WTC11 (cell line): Measurements from ENCODE around the gene ANKRD11. TPM values are rescaled to one million over a fixed set of nuclear protein-coding genes. Genes with fewer than 3 reads are reported as not detected.
A peak's percentile ranks its signal among the peaks of the same experiment; 100 is the strongest.

Experiments
- ATAC-seq: fragments of 200-7000 bp; cut with Tn5 transposase; 2 replicates; pipeline ENCODE4 v1.10.0; 2021; ENCODE audit warnings: mild to moderate bottlenecking, moderate library complexity
- CTCF ChIA-PET: fragments of 300-600 bp; sonication (Branson Sonifier 250); formaldehyde crosslinking; loops from one replicate; lab custom pipeline; 2021; ENCODE audit warnings: antibody characterized with exemption; lab: Charles Lee
- POLR2A ChIA-PET: fragments of 350-600 bp; sonication (Branson Sonifier 250); formaldehyde crosslinking; loops from one replicate; lab custom pipeline; 2021; ENCODE audit warnings: antibody characterized with exemption; lab: Charles Lee
- DNase-seq: peaks from one replicate; pipeline ENCODE4 v3.0.0; 2021; ENCODE audit warnings: low spot score
- H3K27ac Mint-ChIP-seq: 2 replicates; pipeline ENCODE4 v1.8.0; 2021; ENCODE audit warnings: mixed read lengths
- H3K27me3 Mint-ChIP-seq: 2 replicates; pipeline ENCODE4 v1.8.0; 2021; ENCODE audit warnings: low read depth, mild to moderate bottlenecking, moderate library complexity, mixed read lengths
- H3K36me3 Mint-ChIP-seq: 2 replicates; pipeline ENCODE4 v1.8.0; 2021; ENCODE audit warnings: mixed read lengths
- H3K4me1 Mint-ChIP-seq: 2 replicates; pipeline ENCODE4 v1.8.0; 2022; ENCODE audit warnings: mixed read lengths
- H3K4me3 Mint-ChIP-seq: 2 replicates; pipeline ENCODE4 v1.8.0; 2021; ENCODE audit warnings: mild to moderate bottlenecking, moderate library complexity, mixed read lengths
- H3K9me3 Mint-ChIP-seq: 2 replicates; pipeline ENCODE4 v1.8.0; 2021; ENCODE audit warnings: mixed read lengths
- ESRRA ChIP-seq: sonication (generic); formaldehyde crosslinking; IDR thresholded peaks from 2 replicates; pipeline ENCODE4 v1.8.1; 2022; ENCODE audit warnings: mild to moderate bottlenecking, missing genetic modification reagents, borderline replicate concordance
- MYBL2 ChIP-seq: sonication (generic); formaldehyde crosslinking; IDR thresholded peaks from 2 replicates; pipeline ENCODE4 v1.8.1; 2023; ENCODE audit warnings: mild to moderate bottlenecking, moderate library complexity, missing genetic modification reagents
- RELA ChIP-seq: sonication (generic); formaldehyde crosslinking; IDR thresholded peaks from 2 replicates; pipeline ENCODE4 v1.8.1; 2022; ENCODE audit warnings: missing genetic modification reagents, mild to moderate bottlenecking, borderline replicate concordance
- RORB ChIP-seq: fragments of 250-450 bp; sonication (Bioruptor Pico); IDR thresholded peaks from 2 replicates; pipeline ENCODE4 v1.9.0; 2021; ENCODE audit warnings: mild to moderate bottlenecking
- SMAD3 ChIP-seq: sonication (generic); formaldehyde crosslinking; IDR thresholded peaks from 2 replicates; pipeline ENCODE4 v1.8.0; 2022; ENCODE audit warnings: missing genetic modification reagents, mild to moderate bottlenecking, borderline replicate concordance
- SP1 ChIP-seq: sonication (generic); formaldehyde crosslinking; conservative IDR thresholded peaks from 2 replicates; pipeline ENCODE4 v1.8.1; 2022; ENCODE audit warnings: missing genetic modification reagents
- ZNF232 ChIP-seq: sonication (generic); formaldehyde crosslinking; IDR thresholded peaks from 2 replicates; pipeline ENCODE4 v1.8.0; 2022; ENCODE audit warnings: mild to moderate bottlenecking, missing genetic modification reagents
- ZNF317 ChIP-seq: sonication (generic); formaldehyde crosslinking; IDR thresholded peaks from 2 replicates; pipeline ENCODE4 v1.8.1; 2023; ENCODE audit warnings: low read depth, mild to moderate bottlenecking, moderate library complexity, missing genetic modification reagents, borderline replicate concordance
- ZNF396 ChIP-seq: fragments of 250-450 bp; sonication (Bioruptor Pico); IDR thresholded peaks from 2 replicates; pipeline ENCODE4 v1.8.0; 2021; ENCODE audit warnings: mild to moderate bottlenecking, moderate library complexity, borderline replicate concordance
- ZNF416 ChIP-seq: fragments of 250-450 bp; sonication (Bioruptor Pico); IDR thresholded peaks from 2 replicates; pipeline ENCODE4 v1.9.0; 2021; ENCODE audit warnings: mild to moderate bottlenecking, inconsistent platforms
- ZNF423 ChIP-seq: fragments of 250-450 bp; sonication (Bioruptor Pico); IDR thresholded peaks from 2 replicates; pipeline ENCODE4 v2.1.2; 2022; ENCODE audit warnings: mild to moderate bottlenecking, moderate library complexity
- total RNA-seq: library from RNA; stranded (reverse); gene quantifications from 3 replicates; pipeline ENCODE4 v1.2.3, GENCODE V29; 2021
- TF ChIP-seq, protein P1 (sequence below): fragments of 250-450 bp; sonication (Bioruptor Pico); IDR thresholded peaks from 2 replicates; pipeline ENCODE4 v1.9.0; 2021; ENCODE audit warnings: mild to moderate bottlenecking
- TF ChIP-seq, protein P2 (sequence below): fragments of 250-450 bp; sonication (Bioruptor Pico); conservative IDR thresholded peaks from 2 replicates; pipeline ENCODE4 v1.9.0; 2021; ENCODE audit warnings: mild to moderate bottlenecking
- TF ChIP-seq, protein P3 (sequence below): sonication (generic); formaldehyde crosslinking; IDR thresholded peaks from 2 replicates; pipeline ENCODE4 v1.8.1; 2022; ENCODE audit warnings: low read depth, missing genetic modification reagents, borderline replicate concordance
- TF ChIP-seq, protein P4 (sequence below): sonication (generic); formaldehyde crosslinking; conservative IDR thresholded peaks from 2 replicates; pipeline ENCODE4 v1.8.1; 2022; ENCODE audit warnings: mild to moderate bottlenecking, missing genetic modification reagents
- TF ChIP-seq, protein P5 (sequence below): sonication (generic); formaldehyde crosslinking; IDR thresholded peaks from 2 replicates; pipeline ENCODE4 v1.8.0; 2022; ENCODE audit warnings: mild to moderate bottlenecking, missing genetic modification reagents
- TF ChIP-seq, protein P6 (sequence below): sonication (generic); formaldehyde crosslinking; IDR thresholded peaks from 2 replicates; pipeline ENCODE4 v1.8.0; 2022; ENCODE audit warnings: mild to moderate bottlenecking, missing genetic modification reagents
- TF ChIP-seq, protein P7 (sequence below): fragments of 250-450 bp; sonication (Bioruptor Pico); IDR thresholded peaks from 2 replicates; pipeline ENCODE4 v1.9.0; 2021; ENCODE audit warnings: mild to moderate bottlenecking

ANKRD11 gene
- total RNA-seq, 1 experiment from 2014 or later, result 184 TPM

DNA sequence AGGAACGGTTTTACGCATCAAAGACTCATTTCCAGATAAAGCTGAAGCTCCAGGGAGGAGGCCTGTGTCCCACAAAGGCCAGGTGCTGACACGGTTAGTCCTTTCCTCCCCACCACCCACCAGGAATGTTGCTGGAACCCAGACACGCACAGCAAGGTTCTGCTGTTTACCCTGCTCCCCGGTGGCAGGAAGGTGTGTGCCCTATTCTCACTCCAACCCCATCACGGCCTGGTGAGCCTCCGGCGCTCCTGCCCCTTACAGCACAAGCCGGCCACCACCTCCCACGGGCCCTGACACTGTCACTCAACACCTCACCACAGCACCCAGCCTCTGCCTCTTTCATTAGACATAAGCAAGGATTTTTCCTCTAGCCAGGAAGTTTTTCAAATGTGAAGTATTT, 47.8 kb downstream of the ANKRD11 start:
- ATAC-seq, result peak; percentile 43
- Mint-ChIP-seq H3K27ac (peak overlapping the region; percentile 73), H3K36me3 (no peaks in the 10 kb centered on the region), H3K4me3 (no peak overlapping the region), H3K27me3 (no peaks in the 10 kb centered on the region), H3K4me1 (peaks cover 81% of the 10 kb centered on the region), H3K9me3 (no peaks in the 10 kb centered on the region)
- ChIA-PET POLR2A (no interaction called here), CTCF (interaction anchor here (0.5 to 2.0 kb wide), 3 partner anchors 17 to 149 kb away, joined by 3 to 6 read pairs (median 3); no protein-coding TSS in a partner anchor)
- TF ChIP-seq, protein P1, sequence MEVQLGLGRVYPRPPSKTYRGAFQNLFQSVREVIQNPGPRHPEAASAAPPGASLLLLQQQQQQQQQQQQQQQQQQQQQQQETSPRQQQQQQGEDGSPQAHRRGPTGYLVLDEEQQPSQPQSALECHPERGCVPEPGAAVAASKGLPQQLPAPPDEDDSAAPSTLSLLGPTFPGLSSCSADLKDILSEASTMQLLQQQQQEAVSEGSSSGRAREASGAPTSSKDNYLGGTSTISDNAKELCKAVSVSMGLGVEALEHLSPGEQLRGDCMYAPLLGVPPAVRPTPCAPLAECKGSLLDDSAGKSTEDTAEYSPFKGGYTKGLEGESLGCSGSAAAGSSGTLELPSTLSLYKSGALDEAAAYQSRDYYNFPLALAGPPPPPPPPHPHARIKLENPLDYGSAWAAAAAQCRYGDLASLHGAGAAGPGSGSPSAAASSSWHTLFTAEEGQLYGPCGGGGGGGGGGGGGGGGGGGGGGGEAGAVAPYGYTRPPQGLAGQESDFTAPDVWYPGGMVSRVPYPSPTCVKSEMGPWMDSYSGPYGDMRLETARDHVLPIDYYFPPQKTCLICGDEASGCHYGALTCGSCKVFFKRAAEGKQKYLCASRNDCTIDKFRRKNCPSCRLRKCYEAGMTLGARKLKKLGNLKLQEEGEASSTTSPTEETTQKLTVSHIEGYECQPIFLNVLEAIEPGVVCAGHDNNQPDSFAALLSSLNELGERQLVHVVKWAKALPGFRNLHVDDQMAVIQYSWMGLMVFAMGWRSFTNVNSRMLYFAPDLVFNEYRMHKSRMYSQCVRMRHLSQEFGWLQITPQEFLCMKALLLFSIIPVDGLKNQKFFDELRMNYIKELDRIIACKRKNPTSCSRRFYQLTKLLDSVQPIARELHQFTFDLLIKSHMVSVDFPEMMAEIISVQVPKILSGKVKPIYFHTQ, result no peak
- no peak for TF ChIP-seq ZNF232 (CRISPR knock-in tag)
- DNase-seq, result no peak

DNA sequence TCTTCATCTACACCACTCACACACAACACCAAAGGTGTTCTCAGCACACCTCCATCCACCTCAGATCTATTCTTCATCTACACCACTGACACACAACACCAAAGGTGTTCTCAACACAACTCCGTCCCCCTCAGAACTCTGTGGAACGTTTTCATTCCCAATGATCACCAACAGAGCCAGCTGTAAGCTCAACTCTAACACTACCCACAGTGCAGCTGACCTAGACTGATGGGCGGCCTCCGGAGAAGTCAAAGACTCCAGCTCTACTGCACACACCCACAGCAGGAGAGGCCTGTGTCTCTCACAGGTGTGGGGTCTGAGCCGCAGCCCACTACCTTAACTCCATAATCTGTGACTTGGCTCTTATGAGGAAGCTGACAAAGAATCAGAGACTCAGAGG, 50.7 kb downstream of the ANKRD11 start:
- Mint-ChIP-seq H3K27me3 (no peaks in the 10 kb centered on the region), H3K9me3 (peaks cover 4% of the 10 kb centered on the region), H3K4me1 (peaks cover 66% of the 10 kb centered on the region), H3K27ac (peak overlapping the region; percentile 85), H3K4me3 (no peak overlapping the region), H3K36me3 (peaks cover 10% of the 10 kb centered on the region)
- ChIA-PET CTCF (no interaction called here), POLR2A (no interaction called here)
- no peak for DNase-seq
- TF ChIP-seq RORB (CRISPR knock-in tag) (no peak), RELA (no peak), MYBL2 (CRISPR knock-in tag) (no peak)
- ATAC-seq, result no peak

DNA sequence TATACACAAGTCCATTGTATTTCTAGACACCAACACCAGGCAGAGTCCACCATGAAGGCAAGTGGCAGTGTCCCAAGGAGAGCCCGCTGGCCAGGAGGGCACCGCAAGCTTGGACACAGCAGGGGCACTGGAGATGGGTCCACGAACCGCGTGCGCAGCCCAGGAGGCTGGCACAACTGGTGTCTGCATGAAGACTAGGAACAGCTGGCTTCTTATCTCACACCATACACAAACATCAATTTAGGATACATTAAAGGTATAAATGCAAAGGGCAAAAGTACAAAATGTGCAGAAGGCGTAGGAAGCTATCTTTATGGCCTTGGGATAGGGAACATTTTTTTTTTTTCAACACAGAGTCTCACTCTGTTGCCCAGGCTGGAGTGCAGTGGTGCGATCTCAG, 52.4 kb downstream of the ANKRD11 start:
- CTCF ChIA-PET, result interaction anchor here (0.6 kb wide), 1 partner anchor 13 kb away, joined by 3 read pairs; no protein-coding TSS in a partner anchor
- no peak for ATAC-seq
- TF ChIP-seq SP1 (CRISPR knock-in tag) (no peak), SMAD3 (CRISPR knock-in tag) (no peak), ZNF423 (no peak), ZNF416 (no peak), ZNF396 (no peak), ESRRA (CRISPR knock-in tag) (no peak), ZNF317 (no peak)
- TF ChIP-seq, protein P2, sequence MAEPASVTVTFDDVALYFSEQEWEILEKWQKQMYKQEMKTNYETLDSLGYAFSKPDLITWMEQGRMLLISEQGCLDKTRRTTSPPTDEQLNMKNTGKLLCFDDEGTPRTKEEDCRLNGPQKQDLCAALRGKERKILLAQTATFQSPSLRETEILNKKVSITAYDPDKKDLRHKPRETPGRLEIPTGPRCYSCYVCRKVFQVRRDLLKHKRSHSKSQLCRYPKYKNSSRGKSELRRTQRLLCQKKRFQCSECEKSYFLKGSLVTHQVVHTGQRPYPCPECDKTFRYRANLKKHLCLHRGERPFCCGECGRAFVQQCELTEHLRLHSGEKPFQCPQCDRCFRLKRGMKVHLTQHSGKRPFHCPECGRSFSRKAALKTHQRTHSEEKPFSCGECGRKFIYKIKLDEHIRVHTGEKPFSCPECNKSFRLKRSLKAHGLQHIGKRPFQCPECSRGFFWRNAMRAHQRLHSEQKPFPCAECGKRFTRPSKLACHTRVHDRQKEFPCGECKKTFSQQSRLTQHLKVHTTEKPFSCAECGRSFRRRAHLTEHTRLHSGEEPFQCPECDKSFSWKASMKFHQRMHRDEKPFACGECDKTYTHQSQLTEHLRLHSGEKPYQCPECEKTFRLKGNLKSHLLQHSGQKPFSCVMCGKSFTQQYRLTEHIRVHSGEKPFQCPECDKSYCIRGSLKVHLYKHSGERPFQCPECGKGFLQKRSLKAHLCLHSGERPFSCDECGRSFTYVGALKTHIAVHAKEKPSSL (CRISPR knock-in tag), result no peak
- TF ChIP-seq, protein P3, sequence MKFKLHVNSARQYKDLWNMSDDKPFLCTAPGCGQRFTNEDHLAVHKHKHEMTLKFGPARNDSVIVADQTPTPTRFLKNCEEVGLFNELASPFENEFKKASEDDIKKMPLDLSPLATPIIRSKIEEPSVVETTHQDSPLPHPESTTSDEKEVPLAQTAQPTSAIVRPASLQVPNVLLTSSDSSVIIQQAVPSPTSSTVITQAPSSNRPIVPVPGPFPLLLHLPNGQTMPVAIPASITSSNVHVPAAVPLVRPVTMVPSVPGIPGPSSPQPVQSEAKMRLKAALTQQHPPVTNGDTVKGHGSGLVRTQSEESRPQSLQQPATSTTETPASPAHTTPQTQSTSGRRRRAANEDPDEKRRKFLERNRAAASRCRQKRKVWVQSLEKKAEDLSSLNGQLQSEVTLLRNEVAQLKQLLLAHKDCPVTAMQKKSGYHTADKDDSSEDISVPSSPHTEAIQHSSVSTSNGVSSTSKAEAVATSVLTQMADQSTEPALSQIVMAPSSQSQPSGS (CRISPR knock-in tag), result no peak
- TF ChIP-seq, protein P4, sequence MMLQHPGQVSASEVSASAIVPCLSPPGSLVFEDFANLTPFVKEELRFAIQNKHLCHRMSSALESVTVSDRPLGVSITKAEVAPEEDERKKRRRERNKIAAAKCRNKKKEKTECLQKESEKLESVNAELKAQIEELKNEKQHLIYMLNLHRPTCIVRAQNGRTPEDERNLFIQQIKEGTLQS (CRISPR knock-in tag), result no peak
- TF ChIP-seq, protein P5, sequence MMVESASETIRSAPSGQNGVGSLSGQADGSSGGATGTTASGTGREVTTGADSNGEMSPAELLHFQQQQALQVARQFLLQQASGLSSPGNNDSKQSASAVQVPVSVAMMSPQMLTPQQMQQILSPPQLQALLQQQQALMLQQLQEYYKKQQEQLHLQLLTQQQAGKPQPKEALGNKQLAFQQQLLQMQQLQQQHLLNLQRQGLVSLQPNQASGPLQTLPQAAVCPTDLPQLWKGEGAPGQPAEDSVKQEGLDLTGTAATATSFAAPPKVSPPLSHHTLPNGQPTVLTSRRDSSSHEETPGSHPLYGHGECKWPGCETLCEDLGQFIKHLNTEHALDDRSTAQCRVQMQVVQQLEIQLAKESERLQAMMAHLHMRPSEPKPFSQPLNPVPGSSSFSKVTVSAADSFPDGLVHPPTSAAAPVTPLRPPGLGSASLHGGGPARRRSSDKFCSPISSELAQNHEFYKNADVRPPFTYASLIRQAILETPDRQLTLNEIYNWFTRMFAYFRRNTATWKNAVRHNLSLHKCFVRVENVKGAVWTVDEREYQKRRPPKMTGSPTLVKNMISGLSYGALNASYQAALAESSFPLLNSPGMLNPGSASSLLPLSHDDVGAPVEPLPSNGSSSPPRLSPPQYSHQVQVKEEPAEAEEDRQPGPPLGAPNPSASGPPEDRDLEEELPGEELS, result no peak
- TF ChIP-seq, protein P6, sequence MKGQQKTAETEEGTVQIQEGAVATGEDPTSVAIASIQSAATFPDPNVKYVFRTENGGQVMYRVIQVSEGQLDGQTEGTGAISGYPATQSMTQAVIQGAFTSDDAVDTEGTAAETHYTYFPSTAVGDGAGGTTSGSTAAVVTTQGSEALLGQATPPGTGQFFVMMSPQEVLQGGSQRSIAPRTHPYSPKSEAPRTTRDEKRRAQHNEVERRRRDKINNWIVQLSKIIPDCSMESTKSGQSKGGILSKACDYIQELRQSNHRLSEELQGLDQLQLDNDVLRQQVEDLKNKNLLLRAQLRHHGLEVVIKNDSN (CRISPR knock-in tag), result no peak
- TF ChIP-seq, protein P7, sequence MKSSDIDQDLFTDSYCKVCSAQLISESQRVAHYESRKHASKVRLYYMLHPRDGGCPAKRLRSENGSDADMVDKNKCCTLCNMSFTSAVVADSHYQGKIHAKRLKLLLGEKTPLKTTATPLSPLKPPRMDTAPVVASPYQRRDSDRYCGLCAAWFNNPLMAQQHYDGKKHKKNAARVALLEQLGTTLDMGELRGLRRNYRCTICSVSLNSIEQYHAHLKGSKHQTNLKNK (CRISPR knock-in tag), result no peak

More for the DNA sequence above, 52.4 kb downstream of the ANKRD11 start:
- Mint-ChIP-seq H3K36me3 (peaks cover 10% of the 10 kb centered on the region), H3K4me3 (no peak overlapping the region), H3K4me1 (peaks cover 61% of the 10 kb centered on the region), H3K27ac (peak overlapping the region; percentile 44; the same call in 1 of the 2 replicates), H3K27me3 (no peaks in the 10 kb centered on the region), H3K9me3 (peaks cover 4% of the 10 kb centered on the region)
- POLR2A ChIA-PET, result no interaction called here
- DNase-seq, result no peak
